NOMO-1 treated with DMSO at 0.1 percent for 48 hours (cell line): Measurements from ENCODE around the gene SERPINA1.
A peak's percentile ranks its signal among the peaks of the same experiment; 100 is the strongest.
"Not testable (repeated sequence)": the region's sequence is repeated elsewhere in the genome, so short reads cannot be mapped to it uniquely, and the experiment has no call there.

ENCODE experiments used
- DNase-seq: peaks from one replicate; lab custom pipeline; 2025; ENCODE audit not compliant: unreplicated experiment; lab: John Stamatoyannopoulos, UW

The SERPINA1 gene

GRCh38 chr14:94388384-94389103 is at the start of gene SERPINA1:
Gene SERPINA1, minus strand, starts transcription at chr14:94388602. Its CDS starts 5,365 bp downstream, at chr14:94383237.
- no peak for DNase-seq

GRCh38 chr14:94428610-94429009 is 40.2 kb upstream of the SERPINA1 start:
- DNase-seq, result no peak

GRCh38 chr14:94427016-94427613 is 38.7 kb upstream of the SERPINA1 start:
- DNase-seq, result no peak

- no peak for DNase-seq
Measured at GRCh38 chr14:94426526-94426925, 38.1 kb upstream of the SERPINA1 start.

GRCh38 chr14:94424371-94424770 is 36.0 kb upstream of the SERPINA1 start:
- no peak for DNase-seq

- peak; percentile 60 for DNase-seq
Measured at GRCh38 chr14:94423453-94424056, 35.2 kb upstream of the SERPINA1 start.

- DNase-seq, result no peak
Measured at GRCh38 chr14:94421316-94421715, 32.9 kb upstream of the SERPINA1 start.

- DNase-seq, result not testable (repeated sequence)
Measured at GRCh38 chr14:94417497-94418205, 29.2 kb upstream of the SERPINA1 start.

GRCh38 chr14:94412671-94413638 is 24.6 kb upstream of the SERPINA1 start:
- no peak for DNase-seq

GRCh38 chr14:94411638-94412037 is 23.2 kb upstream of the SERPINA1 start:
- no peak for DNase-seq

- not testable (repeated sequence) for DNase-seq
Measured at GRCh38 chr14:94409430-94409829, 21.0 kb upstream of the SERPINA1 start.

GRCh38 chr14:94408546-94409095 is 20.2 kb upstream of the SERPINA1 start:
- DNase-seq, result no peak

GRCh38 chr14:94407906-94408305 is 19.5 kb upstream of the SERPINA1 start:
- no peak for DNase-seq

GRCh38 chr14:94406910-94407309 is 18.5 kb upstream of the SERPINA1 start:
- DNase-seq, result no peak

GRCh38 chr14:94405486-94405885 is 17.1 kb upstream of the SERPINA1 start:
- peak; percentile 13 for DNase-seq

GRCh38 chr14:94404561-94404960 is 16.2 kb upstream of the SERPINA1 start:
- DNase-seq, result no peak

GRCh38 chr14:94403312-94403932 is 15.0 kb upstream of the SERPINA1 start:
- DNase-seq, result no peak

GRCh38 chr14:94401083-94401482 is 12.7 kb upstream of the SERPINA1 start:
- DNase-seq, result no peak

- DNase-seq, result no peak
Measured at GRCh38 chr14:94400422-94400841, 12.0 kb upstream of the SERPINA1 start.

GRCh38 chr14:94398536-94398935 is 10.1 kb upstream of the SERPINA1 start:
- DNase-seq, result no peak
